ENCODE results near the gene ABHD16A.

The ABHD16A gene

DNA sequence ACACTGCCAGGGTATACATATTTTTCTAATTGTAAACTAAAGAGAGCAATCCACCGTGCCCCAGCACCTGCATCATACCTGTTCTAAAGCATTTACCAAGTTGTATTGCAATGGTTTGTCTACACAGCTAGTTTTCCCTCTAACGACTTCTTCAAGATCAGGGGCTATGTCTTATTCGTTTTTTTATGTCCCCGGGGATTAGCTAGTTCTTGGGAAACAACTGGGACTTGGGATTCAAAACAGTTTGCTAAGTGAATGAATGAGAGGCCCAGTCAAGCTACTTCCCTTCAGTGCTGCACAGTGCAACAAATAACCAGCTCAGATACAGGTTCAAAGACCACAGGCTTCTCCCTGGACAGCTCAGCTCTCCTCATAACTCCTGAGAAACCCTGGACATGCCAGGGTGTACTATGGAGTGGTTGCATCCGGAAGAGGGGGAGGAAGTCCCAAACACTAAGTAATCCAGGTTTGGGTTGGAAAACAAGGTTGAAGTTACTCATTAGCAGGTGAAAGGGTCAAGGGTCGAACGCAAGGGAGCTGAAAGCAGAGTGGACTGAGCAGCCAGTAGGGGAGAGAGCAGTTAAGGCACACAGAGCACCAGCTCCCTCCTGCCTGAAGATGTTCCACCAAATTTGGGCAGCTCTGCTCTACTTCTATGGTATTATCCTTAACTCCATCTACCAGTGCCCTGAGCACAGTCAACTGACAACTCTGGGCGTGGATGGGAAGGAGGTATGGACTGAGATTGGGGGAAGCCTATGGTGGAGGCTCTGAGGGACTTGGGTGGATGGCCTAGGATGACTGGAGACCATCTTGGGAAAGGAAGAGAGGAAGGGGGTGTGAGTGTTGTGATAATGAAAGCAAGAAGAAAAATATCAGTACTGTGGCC, 47.5 kb downstream of the ABHD16A start, which contains the start of gene APOM:
TSS of gene APOM (plus strand) at position 546 of the 889 bp plus-strand sequence. CDS start at position 619, 73 bp downstream.
- H3K4me3 ChIP-seq (ENCODE audit: low read depth, low read length): no peak within 1 kb of the TSS
- no peak for DNase-seq (ENCODE audit: low read depth)
- no peak for TF ChIP-seq MAX (IDR thresholded peaks at IDR 0.05; ENCODE audit: low read depth, low read length)
- TF ChIP-seq CTCF (IDR thresholded peaks at IDR 0.05; ENCODE audit: low read depth, low read length): no peak
- TF ChIP-seq MYC (IDR thresholded peaks at IDR 0.05; ENCODE audit: low read depth, low read length): no peak
- TF ChIP-seq POLR2A (IDR thresholded peaks at IDR 0.05; ENCODE audit: extremely low read depth, insufficient read length): no peak

DNA sequence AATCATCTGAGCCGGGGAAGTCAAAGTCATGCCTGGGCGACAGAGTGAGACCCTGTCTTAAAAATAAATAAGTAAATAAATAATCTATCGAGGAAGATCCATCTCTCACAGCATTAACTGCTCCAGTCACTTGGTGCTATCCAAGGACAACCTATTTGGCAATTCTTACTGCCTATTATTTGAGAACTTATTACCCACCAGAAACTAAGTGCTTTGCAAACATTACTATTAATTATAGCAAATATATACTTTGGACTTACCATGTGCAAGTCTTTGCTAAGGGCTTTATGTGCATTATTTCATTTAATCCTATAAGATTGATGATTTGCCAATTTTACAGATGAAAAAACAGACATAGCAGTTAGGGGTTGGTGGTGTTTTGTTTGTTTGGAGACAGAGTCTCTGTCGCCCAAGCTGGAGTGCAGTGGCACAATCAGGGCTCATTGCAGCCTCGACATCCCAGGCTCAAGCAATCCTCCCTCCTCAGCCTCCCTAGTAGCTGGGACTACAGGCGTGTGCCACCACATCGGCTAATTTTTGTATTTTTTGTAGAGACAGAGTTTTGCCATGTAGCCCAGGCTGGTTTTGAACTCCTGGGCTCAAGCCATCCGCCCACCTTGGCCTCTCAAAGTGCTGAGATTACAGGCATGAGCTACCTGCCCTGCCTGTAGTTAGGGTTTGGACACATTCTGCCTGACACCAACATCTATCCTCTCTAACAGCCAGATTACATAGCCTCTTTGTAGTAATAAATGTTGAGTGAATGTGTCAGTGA, 48.4 kb downstream of the ABHD16A start:
- H3K4me3 ChIP-seq (ENCODE audit: low read depth, low read length): no peak overlapping the region
- DNase-seq (ENCODE audit: low read depth): no peak
- TF ChIP-seq MAX (IDR thresholded peaks at IDR 0.05; ENCODE audit: low read depth, low read length) (no peak), POLR2A (IDR thresholded peaks at IDR 0.05; ENCODE audit: extremely low read depth, insufficient read length) (no peak), CTCF (IDR thresholded peaks at IDR 0.05; ENCODE audit: low read depth, low read length) (no peak), MYC (IDR thresholded peaks at IDR 0.05; ENCODE audit: low read depth, low read length) (no peak)

- TF ChIP-seq MYC (IDR thresholded peaks at IDR 0.05; ENCODE audit: low read depth, low read length) (peak; percentile 81; the same call in 1 of the 2 replicates), CTCF (IDR thresholded peaks at IDR 0.05; ENCODE audit: low read depth, low read length) (no peak), POLR2A (IDR thresholded peaks at IDR 0.05; ENCODE audit: extremely low read depth, insufficient read length) (peak; percentile 10), MAX (IDR thresholded peaks at IDR 0.05; ENCODE audit: low read depth, low read length) (peak; percentile 69)
- H3K4me3 ChIP-seq (ENCODE audit: low read depth, low read length): peak overlapping the region; percentile 76
- DNase-seq (ENCODE audit: low read depth): peak; percentile 97
These were observed 50.0 kb downstream of the ABHD16A start for GRCh38 chr6:31652925-31653724.

- TF ChIP-seq CTCF (IDR thresholded peaks at IDR 0.05; ENCODE audit: low read depth, low read length) (no peak), MAX (IDR thresholded peaks at IDR 0.05; ENCODE audit: low read depth, low read length) (peak; percentile 35; the same call in 1 of the 2 replicates)
- DNase-seq (ENCODE audit: low read depth): peak; percentile 78
- H3K4me3 ChIP-seq (ENCODE audit: low read depth, low read length): peak overlapping the region; percentile 76
These were observed 51.4 kb downstream of the ABHD16A start for GRCh38 chr6:31651602-31652191.

- H3K4me3 ChIP-seq (ENCODE audit: low read depth, low read length): no peak overlapping the region
- DNase-seq (ENCODE audit: low read depth): no peak
- TF ChIP-seq MAX (IDR thresholded peaks at IDR 0.05; ENCODE audit: low read depth, low read length) (no peak), CTCF (IDR thresholded peaks at IDR 0.05; ENCODE audit: low read depth, low read length) (no peak), MYC (IDR thresholded peaks at IDR 0.05; ENCODE audit: low read depth, low read length) (no peak)
These were observed 57.8 kb downstream of the ABHD16A start for GRCh38 chr6:31645325-31645724.
